ENCODE results near the gene PCDHGC5.

- TF ChIP-seq CTCF (IDR thresholded peaks at IDR 0.05; ENCODE audit: insufficient read depth, low read depth, low read length) (no peak), EZH2 (IDR thresholded peaks at IDR 0.05; ENCODE audit: insufficient read depth, low read length) (no peak)
Observed at GRCh38 chr5:141514330-141515133, 25.7 kb downstream of the PCDHGC5 start.
